ENCODE results near the gene PDCD1LG2.

PDCD1LG2 gene

GRCh38 chr9:5577225-5577624 lies 66.9 kb downstream of the PDCD1LG2 start:
- DNase-seq (ENCODE audit: low read depth in 1 of 2, low spot score in 1 of 2): no peak
- TF ChIP-seq POLR2AphosphoS5 (IDR thresholded peaks at IDR 0.05; ENCODE audit: low read depth) (no peak), SPI1 (IDR thresholded peaks at IDR 0.05; ENCODE audit: borderline replicate concordance, low read depth) (no peak), CTCF (IDR thresholded peaks at IDR 0.05; ENCODE audit: insufficient read depth, low read length) (no peak), REST (IDR thresholded peaks at IDR 0.05; ENCODE audit: insufficient replicate concordance, low read depth) (no peak), GABPA (IDR thresholded peaks at IDR 0.05; ENCODE audit: low read depth) (no peak)
- no peaks in the 10 kb centered on the region for H3K27me3 ChIP-seq (ENCODE audit: insufficient read depth, poor library complexity, severe bottlenecking)
- H3K4me3 ChIP-seq (replicated peaks; ENCODE audit: insufficient read depth, low read length): no peak overlapping the region
- no peak overlapping the region for H3K27ac ChIP-seq (replicated peaks)

GRCh38 chr9:5578018-5578697 lies 67.8 kb downstream of the PDCD1LG2 start:
- DNase-seq (ENCODE audit: low read depth in 1 of 2, low spot score in 1 of 2): no peak
- no peaks in the 10 kb centered on the region for H3K27me3 ChIP-seq (ENCODE audit: insufficient read depth, poor library complexity, severe bottlenecking)
- no peak overlapping the region for H3K27ac ChIP-seq (replicated peaks)
- H3K4me3 ChIP-seq (replicated peaks; ENCODE audit: insufficient read depth, low read length): no peak overlapping the region
- TF ChIP-seq POLR2AphosphoS5 (IDR thresholded peaks at IDR 0.05; ENCODE audit: low read depth) (no peak), REST (IDR thresholded peaks at IDR 0.05; ENCODE audit: insufficient replicate concordance, low read depth) (no peak), SPI1 (IDR thresholded peaks at IDR 0.05; ENCODE audit: borderline replicate concordance, low read depth) (no peak), CTCF (IDR thresholded peaks at IDR 0.05; ENCODE audit: insufficient read depth, low read length) (no peak), GABPA (IDR thresholded peaks at IDR 0.05; ENCODE audit: low read depth) (no peak)

- TF ChIP-seq SPI1 (IDR thresholded peaks at IDR 0.05; ENCODE audit: borderline replicate concordance, low read depth) (no peak), GABPA (IDR thresholded peaks at IDR 0.05; ENCODE audit: low read depth) (no peak), POLR2AphosphoS5 (IDR thresholded peaks at IDR 0.05; ENCODE audit: low read depth) (no peak), CTCF (IDR thresholded peaks at IDR 0.05; ENCODE audit: insufficient read depth, low read length) (no peak), REST (IDR thresholded peaks at IDR 0.05; ENCODE audit: insufficient replicate concordance, low read depth) (no peak)
- H3K4me3 ChIP-seq (replicated peaks; ENCODE audit: insufficient read depth, low read length): no peak overlapping the region
- no peaks in the 10 kb centered on the region for H3K27me3 ChIP-seq (ENCODE audit: insufficient read depth, poor library complexity, severe bottlenecking)
- DNase-seq (ENCODE audit: low read depth in 1 of 2, low spot score in 1 of 2): no peak
- H3K27ac ChIP-seq (replicated peaks): no peak overlapping the region
Measured at GRCh38 chr9:5578698-5579085, 68.4 kb downstream of the PDCD1LG2 start.

All from HL-60 (cell line).